ENCODE results near the gene KCTD5. TPM values are rescaled to one million over a fixed set of nuclear protein-coding genes. Genes with fewer than 3 reads are reported as not detected.

The KCTD5 gene
- total and polyA plus RNA-seq, 2 of the 8 experiments (the other 6 are each of a cell fraction or from before 2014, with no cell fraction given) = 26.6 to 31.8 TPM

GRCh38 chr16:2738615-2739014 lies 56.3 kb downstream of the KCTD5 start:
- no peak overlapping the region for H2BK20ac ChIP-seq (ENCODE audit: low read length)
- no peaks in the 10 kb centered on the region for H3K23me2 ChIP-seq (ENCODE audit: low read depth, low read length)
- no peak overlapping the region for H3K4me3 ChIP-seq (ENCODE audit: extremely low read depth in 1 of 4, insufficient read depth in 2 of 4, low read depth in 3 of 4, low read length in 4 of 4)
- H3K4me2 ChIP-seq (ENCODE audit: insufficient read depth in 1 of 2, low read depth in 2 of 2, low read length in 2 of 2) = no peak overlapping the region
- no peak overlapping the region for H2BK12ac ChIP-seq (ENCODE audit: low read depth, low read length)
- ChIA-PET POLR2A (ENCODE audit: partially characterized antibody) (interaction anchor here (0.9 to 8.0 kb wide), 6 partner anchors 8 to 35 kb away, joined by 3 to 96 read pairs (median 4); partner anchors contain the start of gene SRRM2), CTCF (ENCODE audit: partially characterized antibody) (interaction anchor here (0.6 to 1.3 kb wide), 2 partner anchors 12 to 57 kb away, joined by 4 read pairs; no protein-coding TSS in a partner anchor)
- H3K79me1 ChIP-seq (ENCODE audit: low read depth, low read length) = no peaks in the 10 kb centered on the region
- FAIRE-seq (no peak), DNase-seq (ENCODE audit: low read depth in 1 of 2, low spot score in 2 of 2) (no peak)
- H3K4ac ChIP-seq (replicated peaks; ENCODE audit: insufficient read length, low read depth, low read length) = no peak overlapping the region
- H3K9me3 ChIP-seq (ENCODE audit: insufficient read depth in 2 of 2, low read depth in 1 of 2, low read length in 1 of 2) = no peaks in the 10 kb centered on the region
- H2BK120ac ChIP-seq (replicated peaks; ENCODE audit: low read depth, low read length) = no peak overlapping the region
- no peak overlapping the region for H2BK15ac ChIP-seq (ENCODE audit: low read length)
- H3K4me1 ChIP-seq (replicated peaks in 1 of 4; ENCODE audit: control insufficient read depth in 3 of 4, insufficient read depth in 4 of 4, low read length in 3 of 4) = peaks cover 0 to 3% (median 0%) of the 10 kb centered on the region in 4 experiments; a peak in 4 of 7 replicates
- no peak overlapping the region for H3K9ac ChIP-seq (replicated peaks in 1 of 4; ENCODE audit: extremely low read depth in 1 of 4, low read depth in 3 of 4, low read length in 3 of 4)
- no peak overlapping the region for H4K8ac ChIP-seq (ENCODE audit: extremely low read depth, insufficient read depth, low read length)
- H2BK5ac ChIP-seq (ENCODE audit: low read depth, low read length) = no peak overlapping the region
- H3K56ac ChIP-seq (replicated peaks; ENCODE audit: insufficient read length, low read depth, low read length) = no peak overlapping the region
- 93% methylated on average over 5 of the region's 5 CpGs; no CpG with 5 or more reads in 1 of the 2 experiments for WGBS, 2 experiments (ENCODE audit: extremely low coverage in 1 of 2, insufficient coverage in 1 of 2, insufficient read length in 1 of 2, insufficient replicate concordance in 2 of 2, low coverage in 1 of 2, low lambda C conversion rate in 2 of 2, missing lambda C conversion rate in 1 of 2)
- no peak overlapping the region for H4K5ac ChIP-seq (ENCODE audit: insufficient read length, low read depth, low read length)
- H4K91ac ChIP-seq (replicated peaks; ENCODE audit: insufficient read length, low read length) = no peak overlapping the region
- no peak overlapping the region for H3K14ac ChIP-seq (ENCODE audit: insufficient read length)
- peaks cover 0 to 1% of the 10 kb centered on the region in 2 experiments for H4K20me1 ChIP-seq (replicated peaks in 1 of 2; ENCODE audit: control insufficient read depth in 1 of 2, insufficient read depth in 2 of 2, low read length in 2 of 2)
- no peak overlapping the region for H2AK5ac ChIP-seq (ENCODE audit: low read depth, low read length)
- H3K79me2 ChIP-seq (ENCODE audit: control insufficient read depth in 1 of 2, insufficient read depth in 2 of 2, low read length in 2 of 2) = no peaks in the 10 kb centered on the region
- H3K27me3 ChIP-seq (replicated peaks in 1 of 4; ENCODE audit: control insufficient read depth in 3 of 4, extremely low read depth in 1 of 4, insufficient read depth in 3 of 4, low read length in 3 of 4) = no peaks in the 10 kb centered on the region
- H2AFZ ChIP-seq (ENCODE audit: low read length) = no peak overlapping the region
- no peak overlapping the region for H3K27ac ChIP-seq (ENCODE audit: low read depth, low read length)
- H3K23ac ChIP-seq (ENCODE audit: insufficient read length) = no peak overlapping the region
- no peaks in the 10 kb centered on the region for H3K36me3 ChIP-seq (ENCODE audit: control insufficient read depth in 2 of 4, insufficient read depth in 4 of 4, low read length in 3 of 4)
- no peak overlapping the region for H3K18ac ChIP-seq (ENCODE audit: extremely low read depth, low read length)
- no peak for TF ChIP-seq JUN (IDR thresholded peaks at IDR 0.05; ENCODE audit: low read depth, low read length)
- no peak for TF ChIP-seq TCF12 (IDR thresholded peaks at IDR 0.05; ENCODE audit: low read depth, low read length)
- no peak for TF ChIP-seq ZNF274 (IDR thresholded peaks at IDR 0.05; ENCODE audit: borderline replicate concordance, extremely low read depth, low read length)
- no peak for TF ChIP-seq TEAD4 (IDR thresholded peaks at IDR 0.05; ENCODE audit: low read depth, low read length)
- TF ChIP-seq BCL11A (IDR thresholded peaks at IDR 0.05; ENCODE audit: low read depth in 2 of 2, low read length in 2 of 2) = no peak
- no peak for TF ChIP-seq CEBPB (IDR thresholded peaks at IDR 0.05; ENCODE audit: low read depth, low read length)
- TF ChIP-seq E2F6 (IDR thresholded peaks at IDR 0.05) = no peak
- no peak for TF ChIP-seq RFX5 (IDR thresholded peaks at IDR 0.05; ENCODE audit: borderline replicate concordance, low read depth, low read length)
- no peak for TF ChIP-seq HDAC2 (IDR thresholded peaks at IDR 0.05; ENCODE audit: borderline replicate concordance in 1 of 2, low read depth in 2 of 2, low read length in 2 of 2)
- no peak for TF ChIP-seq TAF1 (IDR thresholded peaks at IDR 0.05; ENCODE audit: low read depth, low read length)
- no peak for TF ChIP-seq CTCF (IDR thresholded peaks at IDR 0.05; ENCODE audit: control extremely low read depth in 1 of 3, insufficient read depth in 1 of 3, low read depth in 1 of 3, low read length in 3 of 3)
